ENCODE results near the gene LEFTY2. TPM values are rescaled to one million over a fixed set of nuclear protein-coding genes. Genes with fewer than 3 reads are reported as not detected.

LEFTY2 gene
- total and polyA plus RNA-seq, 3 donors from 2014 or later: 4.2 to 10.0 (median 4.7) TPM

DNA sequence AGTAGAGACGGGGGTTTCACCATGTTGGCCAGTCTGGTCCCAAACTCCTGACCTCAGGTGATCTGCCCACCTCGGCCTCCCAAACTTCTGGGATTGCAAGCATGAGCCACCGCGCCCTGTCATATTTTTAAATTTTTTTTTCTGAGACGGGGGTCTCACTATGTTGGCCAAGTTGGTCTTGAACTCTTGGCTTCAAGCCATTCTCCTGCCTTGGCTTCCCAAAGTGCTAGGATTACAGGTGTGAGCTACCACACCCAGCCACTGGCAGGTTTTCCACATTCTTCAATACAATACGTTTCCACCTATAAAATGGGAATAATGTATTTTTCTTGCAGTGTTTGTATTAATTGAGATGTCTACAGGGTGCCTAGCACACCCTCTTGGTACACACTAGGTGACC lies 48.7 kb downstream of the LEFTY2 start:
- H3K27me3 ChIP-seq: no peaks in the 10 kb centered on the region
- WGBS, 2 donors: 91 to 97% methylated on average over 6 of the region's 6 CpGs
- H3K36me3 ChIP-seq (ENCODE audit: low read depth, missing control alignments): no peaks in the 10 kb centered on the region
- no peaks in the 10 kb centered on the region for H3K4me1 ChIP-seq
- no peak for DNase-seq
- H3K4me3 ChIP-seq: no peak overlapping the region
- H3K9me3 ChIP-seq: no peaks in the 10 kb centered on the region
- no peak overlapping the region for H3K27ac ChIP-seq
- TF ChIP-seq, protein P1, sequence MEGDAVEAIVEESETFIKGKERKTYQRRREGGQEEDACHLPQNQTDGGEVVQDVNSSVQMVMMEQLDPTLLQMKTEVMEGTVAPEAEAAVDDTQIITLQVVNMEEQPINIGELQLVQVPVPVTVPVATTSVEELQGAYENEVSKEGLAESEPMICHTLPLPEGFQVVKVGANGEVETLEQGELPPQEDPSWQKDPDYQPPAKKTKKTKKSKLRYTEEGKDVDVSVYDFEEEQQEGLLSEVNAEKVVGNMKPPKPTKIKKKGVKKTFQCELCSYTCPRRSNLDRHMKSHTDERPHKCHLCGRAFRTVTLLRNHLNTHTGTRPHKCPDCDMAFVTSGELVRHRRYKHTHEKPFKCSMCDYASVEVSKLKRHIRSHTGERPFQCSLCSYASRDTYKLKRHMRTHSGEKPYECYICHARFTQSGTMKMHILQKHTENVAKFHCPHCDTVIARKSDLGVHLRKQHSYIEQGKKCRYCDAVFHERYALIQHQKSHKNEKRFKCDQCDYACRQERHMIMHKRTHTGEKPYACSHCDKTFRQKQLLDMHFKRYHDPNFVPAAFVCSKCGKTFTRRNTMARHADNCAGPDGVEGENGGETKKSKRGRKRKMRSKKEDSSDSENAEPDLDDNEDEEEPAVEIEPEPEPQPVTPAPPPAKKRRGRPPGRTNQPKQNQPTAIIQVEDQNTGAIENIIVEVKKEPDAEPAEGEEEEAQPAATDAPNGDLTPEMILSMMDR (IDR thresholded peaks at IDR 0.05): no peak
- intact Hi-C loops (cut with DNase I; ENCODE audit: low total_unique reads): no loop called here

DNA sequence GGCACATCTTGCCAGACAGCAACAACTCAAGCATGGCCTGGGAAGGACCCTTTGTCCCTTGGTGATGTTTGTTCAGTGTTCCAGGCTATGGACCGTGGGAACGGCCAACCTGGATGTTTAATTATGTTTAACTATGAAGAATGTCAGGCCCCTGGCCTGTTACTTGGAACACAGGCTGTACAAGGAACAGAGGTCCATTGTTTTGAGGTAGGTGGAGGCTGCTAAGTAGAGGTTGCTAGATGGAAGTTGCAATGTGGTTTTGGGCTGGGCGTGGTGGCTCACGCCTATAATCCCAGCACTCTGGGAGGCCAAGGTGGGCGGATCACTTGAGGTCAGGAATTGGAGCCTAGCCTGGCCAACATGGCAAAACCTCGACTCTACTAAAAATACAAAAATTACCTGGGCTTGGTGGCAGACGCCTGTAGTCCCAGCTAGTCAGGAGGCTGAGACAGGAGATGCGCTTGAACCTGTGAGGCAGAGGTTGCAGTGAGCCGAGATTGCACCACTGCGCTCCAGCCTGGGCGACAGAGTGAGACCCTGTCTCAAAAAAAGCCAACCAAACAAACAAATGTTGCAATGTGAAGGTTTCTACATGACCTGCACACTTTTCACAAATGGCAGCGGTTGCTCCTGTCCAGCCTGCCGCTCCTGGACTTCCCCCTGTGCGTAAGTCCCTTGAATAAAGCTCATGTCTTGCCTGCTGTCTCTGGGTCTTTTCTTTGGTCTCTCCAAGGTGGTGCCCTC lies 49.6 kb downstream of the LEFTY2 start:
- Histone ChIP-seq H3K36me3 (ENCODE audit: low read depth, missing control alignments) (no peaks in the 10 kb centered on the region), H3K27me3 (no peaks in the 10 kb centered on the region), H3K9me3 (no peaks in the 10 kb centered on the region), H3K4me3 (no peak overlapping the region), H3K27ac (no peak overlapping the region), H3K4me1 (no peaks in the 10 kb centered on the region)
- TF ChIP-seq, protein P1 (IDR thresholded peaks at IDR 0.05): no peak
- TF ChIP-seq POLR2A (IDR thresholded peaks at IDR 0.05): no peak
- no peak for DNase-seq
- intact Hi-C loops (cut with DNase I; ENCODE audit: low total_unique reads): no loop called here
- 93% methylated on average over 11 to 14 of the region's 14 CpGs for WGBS, 2 donors

DNA sequence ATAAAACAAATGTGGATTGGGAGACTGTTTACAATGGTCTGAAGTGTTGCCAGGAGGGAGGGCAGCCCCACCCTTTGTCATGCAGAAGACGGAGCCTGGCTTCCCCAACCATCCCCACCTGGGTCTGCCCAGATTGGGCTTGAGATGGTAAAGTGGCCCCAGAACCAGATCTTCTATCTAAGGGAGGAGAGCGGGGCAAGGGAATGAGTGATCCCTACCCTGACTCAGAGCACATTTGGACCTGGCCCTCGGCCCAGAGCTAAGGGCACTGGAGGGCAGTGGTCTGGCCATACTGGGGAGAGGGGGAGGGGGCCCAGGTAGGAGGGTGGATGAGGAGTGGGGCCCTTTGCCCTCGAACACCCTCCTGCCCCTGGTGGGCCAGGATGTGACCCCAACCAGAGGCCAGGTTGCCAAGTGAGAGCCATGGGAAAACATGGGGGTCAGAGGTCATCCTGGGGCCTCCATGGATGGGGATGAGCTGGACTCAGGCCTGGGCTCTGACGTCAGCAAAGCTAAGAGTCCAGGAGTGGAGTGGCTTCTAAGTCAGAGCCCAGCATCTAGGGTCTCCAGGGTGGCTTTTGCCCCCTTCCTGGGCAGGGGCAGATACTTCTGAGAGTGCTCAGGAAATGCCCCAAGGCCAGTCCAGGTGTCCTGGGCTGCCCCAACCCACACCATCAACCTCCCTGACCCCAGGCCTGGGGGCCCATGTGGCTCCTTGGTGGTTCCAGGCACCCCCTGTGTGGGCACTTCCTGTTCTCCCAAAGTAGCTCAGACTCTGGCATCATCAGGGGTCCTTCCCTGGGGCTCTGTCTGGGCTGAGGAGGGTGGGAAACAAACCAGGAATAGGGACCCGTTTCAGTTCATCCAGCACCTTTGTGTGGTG lies 50.4 kb downstream of the LEFTY2 start:
- intact Hi-C loops (cut with DNase I; ENCODE audit: low total_unique reads): no loop called here
- no peak overlapping the region for H3K4me3 ChIP-seq
- H3K4me1 ChIP-seq: no peaks in the 10 kb centered on the region
- WGBS, 2 donors: 72% methylated on average over 3 to 6 of the region's 6 CpGs
- H3K27me3 ChIP-seq: no peaks in the 10 kb centered on the region
- no peaks in the 10 kb centered on the region for H3K36me3 ChIP-seq (ENCODE audit: low read depth, missing control alignments)
- TF ChIP-seq POLR2A (IDR thresholded peaks at IDR 0.05): no peak
- TF ChIP-seq, protein P1 (IDR thresholded peaks at IDR 0.05): no peak
- no peaks in the 10 kb centered on the region for H3K9me3 ChIP-seq
- H3K27ac ChIP-seq: no peak overlapping the region
- DNase-seq: no peak

DNA sequence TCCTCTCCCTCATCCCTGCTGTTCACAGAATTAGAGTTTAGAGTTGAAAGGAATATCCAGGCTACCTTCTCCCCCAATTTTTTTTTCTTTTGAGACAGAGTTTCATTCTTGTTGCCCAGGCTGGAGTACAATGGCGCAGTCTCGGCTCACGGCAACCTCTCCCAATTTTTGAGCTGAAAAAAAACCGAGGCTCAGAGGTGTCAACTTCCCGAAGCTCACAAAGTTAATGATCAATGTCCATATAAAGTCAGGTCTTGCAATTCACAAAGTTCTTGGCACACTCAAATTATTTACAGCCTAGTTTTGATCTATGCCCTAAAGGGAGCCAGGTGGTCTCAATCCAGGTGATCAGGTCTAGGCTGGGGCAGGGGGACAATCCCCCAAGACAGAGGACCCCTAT lies 51.3 kb downstream of the LEFTY2 start:
- Histone ChIP-seq H3K27ac (no peak overlapping the region), H3K4me3 (no peak overlapping the region), H3K27me3 (no peaks in the 10 kb centered on the region), H3K36me3 (ENCODE audit: low read depth, missing control alignments) (no peaks in the 10 kb centered on the region), H3K9me3 (no peaks in the 10 kb centered on the region), H3K4me1 (no peaks in the 10 kb centered on the region)
- DNase-seq: no peak
- TF ChIP-seq POLR2A (IDR thresholded peaks at IDR 0.05): no peak
- TF ChIP-seq, protein P1 (IDR thresholded peaks at IDR 0.05): no peak
- intact Hi-C loops (cut with DNase I; ENCODE audit: low total_unique reads): no loop called here
- WGBS, 2 donors: 90 to 94% methylated on average over 5 of the region's 5 CpGs

Data from testis (tissue), 3 donors.